Measurements from ENCODE around the gene CHDH.

CHDH gene

DNA sequence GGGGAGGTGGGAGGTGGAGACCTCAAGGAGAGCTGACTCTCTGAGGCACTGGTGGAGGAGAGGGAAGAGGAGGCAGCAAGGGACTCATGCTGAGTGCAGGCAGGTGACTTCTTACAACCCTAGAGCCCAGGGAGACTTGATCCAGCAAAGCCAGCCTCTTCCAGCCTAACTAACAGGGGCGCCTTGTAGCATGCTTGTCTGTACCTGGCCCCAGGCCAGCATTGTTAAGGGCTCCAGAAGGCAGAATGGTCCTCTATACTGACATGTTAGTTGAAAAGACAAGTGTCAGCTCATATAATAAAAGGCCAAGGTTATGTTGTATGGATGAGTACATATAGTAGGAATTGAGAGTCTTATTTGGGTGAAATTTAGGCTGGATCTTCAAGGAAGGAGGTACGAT, 65.4 kb downstream of the CHDH start:
- Histone ChIP-seq H3K27ac (ENCODE audit: low read depth, low read length) (no peak overlapping the region), H3K4me1 (ENCODE audit: control insufficient read depth, insufficient read depth, low read length) (no peaks in the 10 kb centered on the region), H3K4me3 (ENCODE audit: low read length) (no peak overlapping the region), H3K27me3 (ENCODE audit: control insufficient read depth, insufficient read depth, low read length) (no peaks in the 10 kb centered on the region), H3K36me3 (ENCODE audit: control insufficient read depth, insufficient read depth, low read length) (no peaks in the 10 kb centered on the region), H3K9ac (ENCODE audit: low read length) (no peak overlapping the region)

DNA sequence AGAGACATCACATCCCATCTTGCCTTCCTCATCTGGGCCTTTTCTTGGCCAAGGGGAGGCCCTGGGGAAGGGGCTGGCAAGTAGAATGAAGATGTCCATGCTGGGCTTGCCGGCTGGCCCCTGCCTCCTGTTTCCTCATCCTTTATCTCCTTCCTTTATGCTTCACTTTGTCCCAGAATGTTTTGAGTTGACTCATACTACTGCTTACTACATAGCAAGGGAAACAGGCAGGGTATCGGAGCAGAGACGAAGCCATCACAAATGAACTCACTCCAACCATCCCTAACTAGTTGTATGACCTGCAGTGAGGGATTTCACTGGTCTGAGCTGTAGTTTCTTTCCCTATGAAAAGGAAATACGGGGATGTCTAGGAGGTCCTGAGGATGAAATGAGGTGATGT, 66.0 kb downstream of the CHDH start:
- no peaks in the 10 kb centered on the region for H3K4me1 ChIP-seq (ENCODE audit: control insufficient read depth, insufficient read depth, low read length)

DNA sequence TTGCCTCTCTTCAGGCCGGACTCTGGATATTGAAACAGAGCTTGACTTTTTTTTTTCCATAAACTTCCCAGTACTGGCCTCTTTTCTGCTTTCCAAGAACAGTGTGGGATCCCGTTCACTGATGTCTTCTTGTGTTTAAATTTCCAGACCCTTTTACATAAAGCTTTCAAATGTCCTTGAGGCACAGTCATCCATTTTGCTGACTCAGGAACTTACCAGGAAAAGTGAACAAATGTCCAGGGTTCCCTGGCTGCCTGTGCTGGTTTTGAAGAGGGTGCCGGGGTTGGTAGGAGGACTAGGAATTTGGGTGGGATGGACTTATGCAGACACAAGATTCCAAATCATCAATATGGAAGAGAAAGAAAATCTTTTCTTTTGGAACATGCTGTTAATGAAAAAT, 68.1 kb downstream of the CHDH start:
- no peaks in the 10 kb centered on the region for H3K4me1 ChIP-seq (ENCODE audit: control insufficient read depth, insufficient read depth, low read length)
- H3K4me3 ChIP-seq (ENCODE audit: low read length): no peak overlapping the region
- no peak overlapping the region for H3K27ac ChIP-seq (ENCODE audit: low read depth, low read length)
- no peaks in the 10 kb centered on the region for H3K27me3 ChIP-seq (ENCODE audit: control insufficient read depth, insufficient read depth, low read length)
- H3K36me3 ChIP-seq (ENCODE audit: control insufficient read depth, insufficient read depth, low read length): no peaks in the 10 kb centered on the region
- H3K9ac ChIP-seq (ENCODE audit: low read length): no peak overlapping the region

More for the DNA sequence above, 66.0 kb downstream of the CHDH start:
- H3K27me3 ChIP-seq (ENCODE audit: control insufficient read depth, insufficient read depth, low read length): no peaks in the 10 kb centered on the region
- H3K9ac ChIP-seq (ENCODE audit: low read length): no peak overlapping the region
- H3K27ac ChIP-seq (ENCODE audit: low read depth, low read length): no peak overlapping the region
- no peaks in the 10 kb centered on the region for H3K36me3 ChIP-seq (ENCODE audit: control insufficient read depth, insufficient read depth, low read length)
- no peak overlapping the region for H3K4me3 ChIP-seq (ENCODE audit: low read length)

- Histone ChIP-seq H3K27me3 (ENCODE audit: control insufficient read depth, insufficient read depth, low read length) (no peaks in the 10 kb centered on the region), H3K4me3 (ENCODE audit: low read length) (no peak overlapping the region), H3K36me3 (ENCODE audit: control insufficient read depth, insufficient read depth, low read length) (no peaks in the 10 kb centered on the region), H3K27ac (ENCODE audit: low read depth, low read length) (no peak overlapping the region), H3K4me1 (ENCODE audit: control insufficient read depth, insufficient read depth, low read length) (no peaks in the 10 kb centered on the region), H3K9ac (ENCODE audit: low read length) (no peak overlapping the region)
These were observed 68.8 kb downstream of the CHDH start for GRCh38 chr3:53777468-53777867.

DNA sequence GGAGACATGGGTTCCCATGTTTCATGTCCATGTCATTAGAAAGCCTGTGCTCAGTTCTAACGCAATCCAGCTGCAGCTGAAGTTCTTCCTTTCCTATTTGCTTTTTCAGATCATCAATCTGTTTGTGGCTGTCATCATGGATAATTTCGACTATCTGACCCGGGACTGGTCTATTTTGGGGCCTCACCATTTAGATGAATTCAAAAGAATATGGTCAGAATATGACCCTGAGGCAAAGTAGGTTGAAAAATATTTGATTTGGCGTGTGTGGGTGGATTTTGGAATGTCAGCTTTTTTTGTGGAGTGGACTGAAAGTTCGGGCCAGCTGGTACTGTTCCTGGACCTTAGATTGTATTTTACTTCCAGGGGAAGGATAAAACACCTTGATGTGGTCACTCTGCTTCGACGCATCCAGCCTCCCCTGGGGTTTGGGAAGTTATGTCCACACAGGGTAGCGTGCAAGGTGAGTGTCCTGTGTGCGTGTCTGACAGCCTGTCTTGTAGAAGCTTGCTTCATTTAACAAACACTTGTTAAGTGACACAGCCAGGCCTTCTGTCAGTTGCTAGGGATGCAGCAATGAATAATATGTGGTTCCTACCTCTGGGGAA, 69.6 kb downstream of the CHDH start:
- Histone ChIP-seq H3K36me3 (ENCODE audit: control insufficient read depth, insufficient read depth, low read length) (no peaks in the 10 kb centered on the region), H3K4me3 (ENCODE audit: low read length) (no peak overlapping the region), H3K4me1 (ENCODE audit: control insufficient read depth, insufficient read depth, low read length) (no peaks in the 10 kb centered on the region), H3K27ac (ENCODE audit: low read depth, low read length) (no peak overlapping the region), H3K27me3 (ENCODE audit: control insufficient read depth, insufficient read depth, low read length) (no peaks in the 10 kb centered on the region), H3K9ac (ENCODE audit: low read length) (no peak overlapping the region)

DNA sequence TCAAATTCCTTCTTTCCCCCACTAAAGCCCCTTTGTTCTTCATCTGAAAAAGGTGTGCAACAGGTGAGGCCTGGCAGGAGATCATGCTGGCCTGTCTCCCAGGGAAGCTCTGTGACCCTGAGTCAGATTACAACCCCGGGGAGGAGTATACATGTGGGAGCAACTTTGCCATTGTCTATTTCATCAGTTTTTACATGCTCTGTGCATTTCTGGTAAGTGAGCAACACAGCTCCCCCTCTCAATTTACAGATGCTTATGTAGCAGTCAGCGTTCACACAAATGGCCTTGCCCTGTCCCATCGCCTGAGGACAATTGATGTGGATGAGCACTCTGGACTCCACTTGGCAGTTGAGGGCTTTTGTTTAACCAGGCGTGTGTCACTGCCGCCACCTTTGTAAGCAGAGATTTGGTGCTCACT, 70.4 kb downstream of the CHDH start:
- Histone ChIP-seq H3K4me1 (ENCODE audit: control insufficient read depth, insufficient read depth, low read length) (no peaks in the 10 kb centered on the region), H3K36me3 (ENCODE audit: control insufficient read depth, insufficient read depth, low read length) (no peaks in the 10 kb centered on the region), H3K9ac (ENCODE audit: low read length) (no peak overlapping the region), H3K4me3 (ENCODE audit: low read length) (no peak overlapping the region), H3K27ac (ENCODE audit: low read depth, low read length) (no peak overlapping the region), H3K27me3 (ENCODE audit: control insufficient read depth, insufficient read depth, low read length) (no peaks in the 10 kb centered on the region)

- no peak overlapping the region for H3K4me3 ChIP-seq (ENCODE audit: low read length)
These were observed 71.2 kb downstream of the CHDH start for GRCh38 chr3:53775018-53775417.

GRCh38 chr3:53774414-53774813, 71.8 kb downstream of the CHDH start:
- H3K4me1 ChIP-seq (ENCODE audit: control insufficient read depth, insufficient read depth, low read length): no peaks in the 10 kb centered on the region
- no peak overlapping the region for H3K9ac ChIP-seq (ENCODE audit: low read length)
- H3K27me3 ChIP-seq (ENCODE audit: control insufficient read depth, insufficient read depth, low read length): no peaks in the 10 kb centered on the region
- no peaks in the 10 kb centered on the region for H3K36me3 ChIP-seq (ENCODE audit: control insufficient read depth, insufficient read depth, low read length)
- H3K27ac ChIP-seq (ENCODE audit: low read depth, low read length): no peak overlapping the region
- no peak overlapping the region for H3K4me3 ChIP-seq (ENCODE audit: low read length)

More at GRCh38 chr3:53775018-53775417, 71.2 kb downstream of the CHDH start:
- Histone ChIP-seq H3K36me3 (ENCODE audit: control insufficient read depth, insufficient read depth, low read length) (no peaks in the 10 kb centered on the region), H3K9ac (ENCODE audit: low read length) (no peak overlapping the region), H3K4me1 (ENCODE audit: control insufficient read depth, insufficient read depth, low read length) (no peaks in the 10 kb centered on the region), H3K27me3 (ENCODE audit: control insufficient read depth, insufficient read depth, low read length) (no peaks in the 10 kb centered on the region), H3K27ac (ENCODE audit: low read depth, low read length) (no peak overlapping the region)

GRCh38 chr3:53773611-53774368, 72.4 kb downstream of the CHDH start:
- no peak overlapping the region for H3K4me3 ChIP-seq (ENCODE audit: low read length)
- no peaks in the 10 kb centered on the region for H3K4me1 ChIP-seq (ENCODE audit: control insufficient read depth, insufficient read depth, low read length)
- H3K9ac ChIP-seq (ENCODE audit: low read length): no peak overlapping the region
- no peaks in the 10 kb centered on the region for H3K36me3 ChIP-seq (ENCODE audit: control insufficient read depth, insufficient read depth, low read length)
- H3K27me3 ChIP-seq (ENCODE audit: control insufficient read depth, insufficient read depth, low read length): no peaks in the 10 kb centered on the region
- no peak overlapping the region for H3K27ac ChIP-seq (ENCODE audit: low read depth, low read length)

GRCh38 chr3:53773021-53773436, 73.2 kb downstream of the CHDH start:
- Histone ChIP-seq H3K9ac (ENCODE audit: low read length) (no peak overlapping the region), H3K27me3 (ENCODE audit: control insufficient read depth, insufficient read depth, low read length) (no peaks in the 10 kb centered on the region), H3K4me3 (ENCODE audit: low read length) (no peak overlapping the region), H3K4me1 (ENCODE audit: control insufficient read depth, insufficient read depth, low read length) (no peaks in the 10 kb centered on the region), H3K36me3 (ENCODE audit: control insufficient read depth, insufficient read depth, low read length) (no peaks in the 10 kb centered on the region), H3K27ac (ENCODE audit: low read depth, low read length) (no peak overlapping the region)

- Histone ChIP-seq H3K36me3 (ENCODE audit: control insufficient read depth, insufficient read depth, low read length) (no peaks in the 10 kb centered on the region), H3K27ac (ENCODE audit: low read depth, low read length) (no peak overlapping the region), H3K4me3 (ENCODE audit: low read length) (no peak overlapping the region), H3K4me1 (ENCODE audit: control insufficient read depth, insufficient read depth, low read length) (no peaks in the 10 kb centered on the region), H3K9ac (ENCODE audit: low read length) (no peak overlapping the region), H3K27me3 (ENCODE audit: control insufficient read depth, insufficient read depth, low read length) (no peaks in the 10 kb centered on the region)
These were observed 73.7 kb downstream of the CHDH start for GRCh38 chr3:53772562-53772961.

GRCh38 chr3:53768478-53769459, 77.5 kb downstream of the CHDH start:
- no peaks in the 10 kb centered on the region for H3K27me3 ChIP-seq (ENCODE audit: control insufficient read depth, insufficient read depth, low read length)
- no peaks in the 10 kb centered on the region for H3K4me1 ChIP-seq (ENCODE audit: control insufficient read depth, insufficient read depth, low read length)
- H3K9ac ChIP-seq (ENCODE audit: low read length): no peak overlapping the region
- no peak overlapping the region for H3K27ac ChIP-seq (ENCODE audit: low read depth, low read length)
- H3K4me3 ChIP-seq (ENCODE audit: low read length): no peak overlapping the region
- H3K36me3 ChIP-seq (ENCODE audit: control insufficient read depth, insufficient read depth, low read length): no peaks in the 10 kb centered on the region

Data from rectal smooth muscle tissue (tissue), 1 donor.